Ovary (tissue), 9 donors: ENCODE results near the gene R3HDM2. TPM values are rescaled to one million over a fixed set of nuclear protein-coding genes. Genes with fewer than 3 reads are reported as not detected.
"Not testable (repeated sequence)": the region's sequence is repeated elsewhere in the genome, so short reads cannot be mapped to it uniquely, and the experiment has no call there.

Source experiments
- DNase-seq, 5 donors: peaks; one replicate each; pipeline ENCODE4 v3.0.0-alpha.2; 2019 to 2020
- H3K27ac ChIP-seq, 2 donors: fragments of 200-600 bp; one replicate each; pipeline versions ENCODE4 v1.5.1 to v1.8.0; 2019 to 2022
- H3K27me3 ChIP-seq: fragments of 200-600 bp; one replicate; pipeline ENCODE4 v1.8.0; 2022
- H3K36me3 ChIP-seq: fragments of 200-600 bp; sonication (generic); one replicate; pipeline ENCODE4 v1.5.1; 2019
- H3K4me1 ChIP-seq: one replicate; pipeline ENCODE4 v1.8.1; 2013; ENCODE audit warnings: mild to moderate bottlenecking, moderate library complexity; ENCODE audit not compliant: insufficient read depth
- H3K4me3 ChIP-seq: fragments of 200-600 bp; sonication (generic); one replicate; pipeline ENCODE4 v1.5.1; 2017
- H3K9me3 ChIP-seq, 2 donors: fragments of 200-600 bp in 1 of 2; sonication (generic) in 1 of 2; one replicate each; pipeline versions ENCODE4 v1.5.1 to v1.8.1; 2013 to 2019; ENCODE audit warnings: mild to moderate bottlenecking in 1 of 2, moderate library complexity in 1 of 2
- EP300 ChIP-seq: sonication (generic); formaldehyde crosslinking; IDR thresholded peaks from one replicate; pipeline ENCODE4 v1.6.1; 2017; ENCODE audit warnings: antibody characterized with exemption
- POLR2A ChIP-seq: fragments of 450-650 bp; IDR thresholded peaks from one replicate; pipeline ENCODE4 v1.6.1; 2017; ENCODE audit warnings: antibody characterized with exemption, mild to moderate bottlenecking, moderate library complexity
- WGBS, 3 donors: extraction: QIAGEN DNeasy Blood & Tissue Kit in 1 of 3; methylation state at CpG; one replicate each; pipeline versions ENCODE4 v1.1.5 to v1.1.7; 2013 to 2017; 5-methylcytosine and 5-hydroxymethylcytosine counted together
- intact Hi-C, 4 donors: fragments of 100-400 bp; cut with DNase I; formaldehyde crosslinking; loops; one replicate each; pipeline versions ENCODE4 v1.11.0 to v1.15.1; 2022 to 2023
- polyA plus RNA-seq, 2 donors: library from polyadenylated mRNA; stranded (reverse); fragments of 200-250 nt in 1 of 2; fragments of 350-450 nt in 1 of 2; fragmentation: Illumina TruSeq in 1 of 2; extraction: RNeasy Lipid Tissue Mini Kit (QIAGEN cat#74804) in 1 of 2; gene quantifications; one replicate each; pipeline ENCODE4 v1.2.3, GENCODE V29; 2013 to 2014
- total RNA-seq, 7 donors: library from RNA; depleted of rRNA in 2 of 7; stranded (reverse); fragments of >200 nt in 2 of 7; fragmentation: NEBNext Ultra II Directional in 3 of 7; extraction: Animal tissue kit (Norgen Biotek cat#: 25700) in 3 of 7; gene quantifications; one replicate each; pipeline versions ENCODE4 v1.1.0 to v1.2.4, GENCODE V29; 2016 to 2023
- TF ChIP-seq, protein P1 (sequence below), 3 donors: fragments of 450-650 bp in 2 of 3; fragments of 200-600 bp in 1 of 3; IDR thresholded peaks; one replicate each; pipeline versions ENCODE4 v1.5.1 to v1.8.0; 2016 to 2022; ENCODE audit warnings: antibody characterized with exemption in 3 of 3, mild to moderate bottlenecking in 1 of 3
- donor health status: DM: no; HTN: no; CAD: no; lungs with moderate emphysema.
- donor health status: DM: no; HTN: no; CAD: no.
- donor health status: Bipolar disorder and iron deficiency.
- donor health status: DM: yes; HTN: yes; CAD: no.
- donor health status: DM: no; HTN: no; CAD: no.
- donor health status: DM: yes; HTN: yes; CAD: no.

Gene R3HDM2
- total and polyA plus RNA-seq, 9 donors = 24.3 to 81.4 (median 65.6) TPM

DNA sequence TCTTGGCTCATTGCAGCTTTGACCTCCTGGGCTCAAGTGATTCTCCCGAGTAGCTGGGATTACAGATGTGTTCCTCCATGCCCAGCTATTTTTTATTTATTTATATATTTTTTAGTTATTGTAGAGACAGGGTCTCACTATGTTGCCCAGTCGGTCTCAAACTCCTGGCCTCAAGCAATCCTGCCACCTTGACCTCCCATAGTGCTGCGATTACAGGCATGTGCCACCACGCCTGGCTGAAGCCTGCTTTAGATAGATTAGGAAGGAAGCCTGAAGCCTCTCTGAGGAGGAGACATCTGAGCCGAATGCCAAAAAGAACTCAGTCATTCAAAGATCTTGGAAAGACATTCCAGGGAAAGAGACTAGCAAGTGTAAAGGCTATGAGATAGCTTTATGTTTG lies 13.9 kb upstream of the R3HDM2 start:
- Histone ChIP-seq H3K4me3 (no peak overlapping the region), H3K9me3 (no peaks in the 10 kb centered on the region), H3K27me3 (no peaks in the 10 kb centered on the region), H3K4me1 (no peaks in the 10 kb centered on the region), H3K27ac (no peak overlapping the region), H3K36me3 (no peaks in the 10 kb centered on the region)
- TF ChIP-seq, protein P1, sequence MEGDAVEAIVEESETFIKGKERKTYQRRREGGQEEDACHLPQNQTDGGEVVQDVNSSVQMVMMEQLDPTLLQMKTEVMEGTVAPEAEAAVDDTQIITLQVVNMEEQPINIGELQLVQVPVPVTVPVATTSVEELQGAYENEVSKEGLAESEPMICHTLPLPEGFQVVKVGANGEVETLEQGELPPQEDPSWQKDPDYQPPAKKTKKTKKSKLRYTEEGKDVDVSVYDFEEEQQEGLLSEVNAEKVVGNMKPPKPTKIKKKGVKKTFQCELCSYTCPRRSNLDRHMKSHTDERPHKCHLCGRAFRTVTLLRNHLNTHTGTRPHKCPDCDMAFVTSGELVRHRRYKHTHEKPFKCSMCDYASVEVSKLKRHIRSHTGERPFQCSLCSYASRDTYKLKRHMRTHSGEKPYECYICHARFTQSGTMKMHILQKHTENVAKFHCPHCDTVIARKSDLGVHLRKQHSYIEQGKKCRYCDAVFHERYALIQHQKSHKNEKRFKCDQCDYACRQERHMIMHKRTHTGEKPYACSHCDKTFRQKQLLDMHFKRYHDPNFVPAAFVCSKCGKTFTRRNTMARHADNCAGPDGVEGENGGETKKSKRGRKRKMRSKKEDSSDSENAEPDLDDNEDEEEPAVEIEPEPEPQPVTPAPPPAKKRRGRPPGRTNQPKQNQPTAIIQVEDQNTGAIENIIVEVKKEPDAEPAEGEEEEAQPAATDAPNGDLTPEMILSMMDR (IDR thresholded peaks at IDR 0.05) = no peak
- TF ChIP-seq EP300 (no peak), POLR2A (no peak)
- WGBS, 3 donors = 79 to 84% (median 81%) methylated on average over 5 of the region's 5 CpGs
- no peak for DNase-seq
- intact Hi-C loops = no loop called here

DNA sequence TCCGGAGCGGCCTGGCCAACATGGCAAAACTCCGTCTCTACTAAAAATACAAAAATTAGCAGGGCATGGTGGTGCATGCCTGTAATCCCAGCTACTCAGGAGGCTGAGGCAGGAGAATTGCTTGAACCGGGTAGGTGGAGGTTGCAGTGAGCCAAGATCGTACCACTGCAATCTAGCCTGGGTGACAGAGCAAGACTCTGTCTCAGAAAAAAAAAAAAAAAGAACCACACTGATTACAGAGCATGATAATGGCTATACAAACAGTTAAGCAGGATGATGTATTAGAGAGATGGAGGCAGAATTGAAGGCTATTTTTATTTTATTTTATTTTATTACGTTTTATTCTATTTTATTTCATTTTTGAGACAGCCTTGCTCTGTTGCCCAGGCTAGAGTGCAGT lies 13.5 kb upstream of the R3HDM2 start:
- H3K36me3 ChIP-seq, DNase-seq, H3K27me3 ChIP-seq, H3K9me3 ChIP-seq, H3K27ac ChIP-seq, intact Hi-C loops, H3K4me3 ChIP-seq, H3K4me1 ChIP-seq: not testable (repeated sequence)
- 75 to 81% (median 77%) methylated on average over 6 of the region's 6 CpGs for WGBS, 3 donors

DNA sequence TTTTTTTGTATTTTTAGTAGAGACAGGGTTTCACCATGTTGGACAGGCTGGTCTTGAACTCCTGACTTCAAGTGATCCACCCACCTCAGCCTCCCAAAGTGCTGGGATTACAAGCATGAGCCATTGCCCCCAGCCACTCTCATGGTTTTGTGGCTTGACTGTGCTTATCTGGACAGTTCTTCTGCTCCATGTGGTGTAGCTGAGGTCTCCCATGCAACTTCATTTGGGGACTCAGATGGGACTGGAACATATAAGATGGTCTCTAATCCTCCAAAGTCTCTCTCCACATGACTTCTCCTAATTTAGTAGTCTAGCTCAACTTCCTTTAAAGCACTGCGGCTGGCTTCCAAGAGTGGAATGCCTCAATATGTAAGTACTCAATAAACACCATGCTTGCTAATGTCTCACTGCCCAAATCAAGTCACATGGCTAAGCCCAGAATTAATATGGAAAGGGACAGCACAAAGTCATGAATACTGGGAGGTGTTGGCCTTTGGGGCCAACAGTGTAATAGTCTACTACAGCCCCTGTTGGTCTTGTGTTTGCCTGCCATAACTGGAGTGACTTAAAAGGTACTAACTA lies 11.1 kb upstream of the R3HDM2 start:
- H3K4me1 ChIP-seq = no peaks in the 10 kb centered on the region
- H3K9me3 ChIP-seq = no peaks in the 10 kb centered on the region
- intact Hi-C loops = no loop called here
- no peaks in the 10 kb centered on the region for H3K27me3 ChIP-seq
- H3K4me3 ChIP-seq = no peak overlapping the region
- no peak for DNase-seq
- no peaks in the 10 kb centered on the region for H3K36me3 ChIP-seq
- no peak overlapping the region for H3K27ac ChIP-seq
- TF ChIP-seq, protein P1 (IDR thresholded peaks at IDR 0.05) = no peak
- TF ChIP-seq EP300 = no peak
- TF ChIP-seq POLR2A = no peak
- WGBS, 3 donors = 39 to 93% (median 46%) methylated on average over 1 of the region's 1 CpG

DNA sequence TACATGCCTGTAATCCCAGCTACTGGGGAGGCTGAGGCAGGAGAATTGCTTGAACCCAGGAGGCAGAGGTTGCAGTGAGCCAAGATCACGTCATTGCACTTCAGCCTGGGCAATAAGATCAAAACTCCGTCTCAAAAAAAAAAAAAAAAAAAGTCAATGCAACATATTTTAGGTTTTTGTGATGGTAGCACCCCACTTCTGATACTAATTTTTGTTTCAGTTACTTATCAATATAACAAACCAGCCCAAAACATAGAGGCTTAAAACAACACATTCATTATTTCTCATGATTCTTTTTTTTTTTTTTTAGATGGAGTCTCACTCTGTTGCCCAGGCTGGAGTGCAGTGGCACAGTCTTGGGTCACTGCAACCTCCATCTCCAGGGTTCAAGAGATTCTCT lies 10.6 kb upstream of the R3HDM2 start:
- H3K9me3 ChIP-seq, intact Hi-C loops, H3K36me3 ChIP-seq, H3K27ac ChIP-seq, H3K4me3 ChIP-seq, H3K27me3 ChIP-seq, DNase-seq, H3K4me1 ChIP-seq: not testable (repeated sequence)
- 85 to 91% (median 90%) methylated on average over 2 of the region's 2 CpGs for WGBS, 3 donors

DNA sequence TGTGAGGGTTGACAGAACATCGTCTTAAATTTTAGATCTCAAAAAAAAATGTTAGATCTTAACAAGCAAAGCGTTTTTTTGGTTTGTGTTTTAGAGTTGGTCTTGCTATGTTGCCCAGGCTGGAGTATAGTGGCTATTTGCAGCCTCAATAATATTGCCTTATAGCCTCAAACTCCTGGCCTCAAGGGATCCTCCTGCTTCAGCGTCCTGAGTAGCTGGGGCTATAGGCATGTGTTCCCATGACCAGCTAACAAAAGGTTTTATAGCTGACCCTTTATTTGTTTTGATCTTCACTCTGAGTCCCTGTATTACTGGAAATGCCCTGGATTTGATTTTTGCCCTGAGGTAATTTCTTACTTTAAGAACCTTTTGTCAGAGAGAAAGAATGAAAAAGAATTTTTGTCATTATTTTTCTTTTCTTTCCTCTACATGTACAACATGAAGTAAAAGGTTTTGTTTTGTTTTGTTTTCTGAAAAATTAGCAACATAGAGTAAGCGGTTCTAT lies 9.0 kb upstream of the R3HDM2 start:
- no peak for DNase-seq
- Histone ChIP-seq H3K27ac (no peak overlapping the region), H3K4me3 (no peak overlapping the region), H3K36me3 (no peaks in the 10 kb centered on the region), H3K9me3 (no peaks in the 10 kb centered on the region), H3K4me1 (no peaks in the 10 kb centered on the region), H3K27me3 (no peaks in the 10 kb centered on the region)
- 62 to 82% (median 74%) methylated on average over 4 of the region's 4 CpGs for WGBS, 3 donors
- no peak for TF ChIP-seq POLR2A
- intact Hi-C loops = loop anchor here in 1 of 4 donors (5.0 kb wide), 1 partner anchor 173 kb away; no protein-coding TSS in a partner anchor

DNA sequence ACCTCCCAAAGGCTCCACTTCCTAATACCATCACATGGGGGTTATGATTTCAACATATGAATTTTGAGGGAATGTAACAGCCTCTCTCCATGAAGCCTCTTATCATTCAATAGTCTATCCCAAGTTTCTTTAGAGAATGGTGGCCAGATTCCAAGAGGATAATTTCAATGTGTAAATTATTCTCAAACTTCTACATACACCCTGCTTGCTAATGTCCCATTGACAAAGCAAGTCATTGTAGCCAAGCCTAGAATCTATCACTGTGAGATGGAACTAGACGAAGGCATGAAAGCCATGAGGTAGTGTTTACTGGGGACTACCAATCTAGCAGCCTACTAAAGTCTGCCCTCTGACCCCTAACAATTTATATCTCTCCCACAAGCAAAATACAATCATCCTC lies 7.6 kb upstream of the R3HDM2 start:
- TF ChIP-seq POLR2A = no peak
- TF ChIP-seq EP300 = no peak
- TF ChIP-seq, protein P1 (IDR thresholded peaks at IDR 0.05) = no peak
- H3K9me3 ChIP-seq = no peaks in the 10 kb centered on the region
- H3K36me3 ChIP-seq = no peaks in the 10 kb centered on the region
- H3K4me3 ChIP-seq = no peak overlapping the region
- WGBS, 3 donors = 91 to 94% (median 93%) methylated on average over 1 of the region's 1 CpG
- no peak for DNase-seq
- no peaks in the 10 kb centered on the region for H3K4me1 ChIP-seq
- intact Hi-C loops = loop anchor here in 1 of 4 donors (5.0 kb wide), 1 partner anchor 171 kb away; no protein-coding TSS in a partner anchor
- no peak overlapping the region for H3K27ac ChIP-seq
- H3K27me3 ChIP-seq = no peaks in the 10 kb centered on the region
